ENCODE results near the gene FAM43A.

FAM43A gene

Small RNA genes lying within 50 kb of the gene (small RNA-seq; reads per million reads assigned to genes)
- 0 reads per million in 2 experiments for gene AC046143.2
